Non-pigmented ciliary epithelial cell (primary cell): ENCODE measurements around the gene LRMDA.

Experiments used
- DNase-seq: peaks from one replicate; pipeline ENCODE4 v3.0.0-alpha.2; 2010; ENCODE audit warnings: low read depth

LRMDA gene

DNA sequence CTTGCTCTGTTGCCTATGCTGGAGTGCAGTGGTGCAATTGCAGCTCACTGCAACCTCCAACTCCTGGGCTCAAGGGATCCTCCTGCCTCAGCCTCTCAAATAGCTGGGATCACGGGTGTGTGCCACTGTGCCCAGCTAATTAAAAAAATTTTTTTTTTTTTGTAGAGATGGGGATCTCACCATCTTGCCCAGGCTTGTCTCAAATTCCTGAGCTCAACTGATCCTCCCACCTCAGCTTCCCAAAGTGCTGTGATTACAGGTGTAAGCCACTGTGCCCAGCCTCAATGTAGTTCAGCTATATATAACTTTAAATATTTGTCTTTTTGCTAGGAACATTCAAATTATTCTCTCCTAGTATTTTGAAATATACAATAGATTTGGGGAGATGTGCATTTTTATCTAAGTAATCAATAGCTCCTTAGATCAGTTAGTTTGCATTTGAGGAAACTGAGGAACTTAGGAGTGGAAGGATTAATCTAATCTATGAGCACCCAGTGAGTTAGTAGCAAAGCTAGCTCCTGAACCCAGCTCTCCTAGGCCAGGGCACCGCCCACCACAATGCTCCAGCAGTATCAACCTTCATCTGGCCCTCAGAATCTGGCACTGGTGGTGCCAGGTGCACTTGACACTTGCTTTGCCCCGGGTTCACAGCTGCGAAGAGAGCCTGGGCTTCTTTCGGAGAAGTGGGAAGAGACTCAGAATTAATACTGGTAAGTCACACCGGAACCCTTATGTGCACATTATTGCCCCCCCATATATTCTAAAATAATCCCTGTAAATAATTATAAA is 5.9 kb upstream of the LRMDA start:
- DNase-seq = no peak

DNA sequence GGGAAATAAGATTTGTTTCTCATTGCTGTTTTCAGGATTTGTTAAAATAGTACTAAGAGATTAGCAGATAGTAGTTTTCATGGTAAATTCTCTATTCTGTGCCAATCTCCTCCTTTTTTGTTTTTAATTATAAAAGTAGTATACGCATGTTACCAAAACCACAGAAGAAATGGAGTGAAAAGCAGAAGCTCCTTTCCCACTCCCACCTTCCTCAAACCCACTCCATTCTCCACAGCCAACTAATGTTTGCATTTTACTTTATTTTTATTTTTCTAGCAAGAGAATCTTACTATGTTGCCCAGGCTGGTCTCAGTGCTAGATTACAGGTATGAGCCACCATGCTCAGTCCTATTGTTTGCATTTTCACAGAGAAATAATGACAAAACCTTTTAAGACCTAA is 4.5 kb upstream of the LRMDA start:
- DNase-seq = no peak

DNA sequence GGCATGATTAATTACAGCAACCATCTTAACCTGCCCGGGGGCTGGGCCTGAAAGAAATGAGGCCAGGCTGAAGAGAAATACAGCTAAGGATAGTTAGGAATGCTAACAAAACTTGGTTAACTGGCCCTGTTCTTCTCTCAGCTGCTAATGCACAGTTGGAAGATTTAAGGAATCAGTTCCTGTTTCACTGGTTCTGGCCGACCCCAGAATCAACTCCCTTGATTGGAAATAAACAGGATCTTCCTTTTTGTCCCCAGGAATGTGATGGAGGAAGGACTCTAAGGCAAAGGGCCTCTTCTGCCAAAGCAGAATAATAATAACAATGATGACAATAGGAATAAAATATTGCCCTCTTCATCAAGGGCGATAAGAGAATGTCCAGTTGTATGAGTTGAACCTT is 3.5 kb upstream of the LRMDA start:
- no peak for DNase-seq

DNA sequence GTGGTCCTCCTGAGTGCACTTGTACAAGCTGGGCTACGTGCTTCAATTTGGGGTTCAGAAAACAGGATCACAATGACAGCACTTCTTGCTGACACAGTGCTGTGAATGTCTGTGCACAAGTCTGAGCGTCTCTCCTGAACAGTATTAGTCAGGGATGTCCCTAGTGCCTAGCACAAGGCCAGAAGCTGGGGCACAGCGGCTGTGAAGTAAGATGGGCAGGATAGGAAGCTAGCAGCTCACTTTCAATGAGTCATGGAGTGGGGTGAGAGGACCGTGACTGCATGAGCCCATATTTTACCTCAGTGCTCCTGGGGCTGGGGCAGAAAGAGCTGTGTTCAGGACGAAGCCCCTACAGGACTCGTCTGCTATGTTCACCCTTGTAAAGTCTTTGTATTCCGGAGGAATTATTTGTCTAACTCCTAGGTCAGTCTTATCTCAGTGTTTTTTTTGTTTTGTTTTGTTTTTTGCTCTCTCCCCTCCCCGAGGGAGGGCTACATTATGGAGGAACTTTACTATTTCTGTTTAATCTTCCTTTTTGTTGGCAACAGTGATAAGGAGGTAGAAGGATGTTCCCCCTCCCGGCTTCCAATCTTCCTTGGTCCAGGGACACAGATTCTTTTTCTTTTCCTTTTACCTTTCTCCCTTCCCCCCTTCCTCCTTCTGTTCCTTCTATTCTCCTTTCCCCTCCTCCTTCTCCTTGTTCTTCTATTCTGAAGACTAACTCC is 2.8 kb upstream of the LRMDA start:
- no peak for DNase-seq

DNA sequence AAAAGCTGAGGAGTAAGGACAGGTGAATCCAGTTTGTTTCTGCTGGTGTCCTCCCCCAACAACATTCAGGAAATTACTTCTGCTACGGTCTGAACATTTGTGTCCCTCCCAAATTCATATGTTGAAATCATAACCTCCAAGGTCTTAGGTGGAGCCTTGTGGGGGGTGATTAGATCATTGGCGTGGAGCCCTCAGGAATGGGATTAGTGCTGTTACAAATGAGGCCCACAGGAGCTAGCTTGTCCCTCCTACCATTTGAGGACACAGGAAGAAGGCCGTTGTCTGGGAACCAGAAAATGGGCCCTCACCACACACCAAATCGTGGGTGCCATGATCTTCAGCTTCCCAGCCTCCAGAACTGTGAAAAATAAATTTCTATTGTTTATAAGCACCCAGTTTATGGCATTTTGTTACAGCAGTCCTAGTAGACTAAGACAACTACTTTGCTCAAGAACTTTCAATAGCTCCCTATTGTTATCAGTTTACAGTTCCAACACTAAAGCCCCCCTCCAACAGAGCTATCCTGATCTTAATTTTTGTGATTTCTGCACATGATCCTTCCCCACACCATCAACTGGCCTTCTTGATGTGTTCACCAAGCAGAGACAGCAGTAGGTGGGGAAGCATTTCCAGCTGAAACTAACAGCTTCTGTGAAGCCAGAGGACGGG is 2.1 kb upstream of the LRMDA start:
- no peak for DNase-seq

DNA sequence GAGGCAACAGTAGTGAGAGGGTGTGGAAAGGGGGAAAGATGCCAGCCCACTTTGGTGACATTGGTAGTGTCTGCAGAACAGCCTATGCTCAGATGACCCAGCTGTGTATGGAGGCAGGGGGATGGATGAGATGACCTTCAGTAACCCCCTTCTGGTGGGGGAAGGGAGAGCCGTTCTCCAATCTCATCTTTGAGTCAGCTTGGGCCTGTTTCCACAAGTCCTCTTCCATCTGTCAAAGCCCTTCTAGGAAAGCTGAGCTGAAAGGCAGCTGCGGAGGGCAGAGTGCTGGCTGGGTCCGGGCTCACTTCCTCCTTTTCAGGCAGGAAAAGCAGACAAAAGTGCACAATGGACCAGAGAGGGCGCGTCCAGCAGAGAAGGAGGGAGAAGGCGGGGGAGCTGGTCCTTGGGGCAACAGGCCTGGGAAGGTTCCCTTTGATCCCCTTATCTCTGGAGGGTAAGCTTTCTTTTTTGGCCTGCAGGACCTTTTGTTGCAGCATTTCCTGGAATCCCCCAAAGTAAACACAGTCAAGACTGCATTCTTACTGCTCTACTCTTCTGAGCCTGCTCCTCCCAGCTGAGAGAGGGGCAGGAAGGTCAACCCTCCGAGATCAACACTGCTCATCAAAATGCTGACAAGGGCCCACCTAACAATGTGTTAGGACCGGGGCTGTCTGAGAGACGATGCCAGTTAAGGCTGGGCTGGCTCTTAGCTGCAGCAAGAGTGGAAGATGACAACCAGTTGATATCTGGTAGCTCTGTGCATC is 1.2 kb upstream of the LRMDA start:
- DNase-seq = no peak

DNA sequence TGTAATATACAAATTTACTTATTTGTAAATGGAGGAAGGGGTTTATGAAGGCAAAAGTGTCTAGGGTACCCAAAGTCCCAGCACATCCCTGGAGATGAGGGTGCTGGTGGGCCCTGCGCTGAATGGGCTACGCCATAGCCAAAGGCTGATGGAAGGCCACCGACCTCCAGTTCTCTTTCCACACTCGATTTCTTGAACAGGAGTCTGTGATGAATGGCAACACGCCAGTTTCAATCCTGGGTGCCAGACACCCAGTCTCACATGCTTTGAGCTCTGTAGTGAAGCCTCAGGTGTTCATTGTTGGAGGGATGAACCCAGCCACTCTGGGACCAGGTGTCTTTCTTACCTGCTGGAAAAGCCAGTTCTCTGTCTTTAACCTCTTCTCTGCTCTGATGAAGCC is 752 bp downstream of the LRMDA start:
- DNase-seq = no peak

DNA sequence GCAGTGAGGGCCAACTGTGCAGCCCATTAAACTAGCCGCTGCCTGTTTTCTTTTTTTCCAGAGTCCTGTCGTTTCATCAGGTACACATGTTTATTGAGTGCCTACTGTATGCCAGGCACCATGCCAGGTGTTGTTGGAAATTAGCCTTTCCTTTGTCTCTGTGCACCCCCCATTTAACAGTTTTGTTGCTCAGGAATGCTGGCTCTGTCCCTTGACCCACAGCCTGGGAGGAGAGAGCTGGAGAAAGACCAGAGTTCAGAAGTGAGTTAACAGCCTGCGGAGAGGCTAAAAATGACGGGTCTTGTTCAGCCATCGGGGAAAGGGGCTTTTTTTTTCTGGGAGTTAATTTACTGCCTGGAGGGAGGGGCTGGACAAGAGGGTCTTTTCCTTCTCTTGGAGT is 1.3 kb downstream of the LRMDA start:
- DNase-seq = no peak

DNA sequence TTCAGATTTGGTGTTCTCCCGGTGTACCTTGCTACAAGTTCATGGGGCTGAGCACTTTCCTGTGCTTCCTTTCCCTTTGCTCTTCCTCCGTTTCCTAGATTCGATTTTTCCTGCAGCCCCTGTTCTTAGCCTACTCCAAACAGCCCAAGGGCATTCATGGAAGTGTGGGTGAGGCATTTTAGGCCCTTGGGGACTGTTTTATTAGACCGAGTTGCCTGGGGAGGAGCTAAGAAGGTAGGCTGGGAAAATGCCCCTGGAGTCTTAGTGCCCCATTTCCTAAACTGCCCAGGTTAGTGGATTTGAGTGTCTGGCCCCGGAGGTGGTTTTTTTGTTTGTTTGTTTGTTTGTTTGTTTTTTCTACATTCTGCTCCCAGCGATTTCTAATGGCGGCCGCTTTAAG is 1.8 kb downstream of the LRMDA start:
- no peak for DNase-seq

DNA sequence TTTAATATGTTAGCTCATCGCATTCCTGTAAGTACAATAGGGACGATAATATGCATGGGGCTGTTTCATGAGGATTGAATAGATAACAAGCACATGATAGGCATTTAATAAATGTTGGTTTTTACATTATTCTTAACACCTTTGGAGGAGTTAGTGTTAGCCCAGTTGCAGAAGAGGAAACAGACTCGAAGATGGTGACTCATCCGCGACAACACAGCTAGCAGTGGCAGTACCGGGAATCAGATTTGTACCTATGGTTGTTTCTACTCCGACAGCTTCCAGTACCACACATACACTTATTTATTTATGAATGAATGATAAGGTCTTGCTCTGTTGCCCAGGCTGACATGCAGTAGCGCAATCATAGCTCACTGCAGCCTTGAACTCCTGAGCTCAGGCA is 2.9 kb downstream of the LRMDA start:
- no peak for DNase-seq

DNA sequence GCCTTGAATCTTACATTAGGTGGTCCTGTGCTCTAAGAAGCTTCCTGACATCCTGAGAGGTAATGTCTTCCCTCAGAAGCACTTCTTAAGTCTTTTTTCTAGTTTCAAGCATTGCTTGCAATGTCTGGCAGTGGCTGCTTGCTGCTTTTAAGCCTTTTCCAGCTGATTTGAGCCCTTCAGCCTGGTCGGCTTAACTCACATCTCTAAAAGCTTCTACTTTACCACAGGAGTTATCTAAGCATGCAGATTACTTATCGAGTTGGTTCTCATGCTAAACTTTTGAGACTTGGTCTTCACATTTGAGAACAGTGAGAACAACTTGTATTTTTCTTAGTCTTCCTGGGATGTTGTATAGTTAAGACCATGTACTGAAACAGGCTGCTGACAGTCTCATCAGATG is 3.9 kb downstream of the LRMDA start:
- no peak for DNase-seq

DNA sequence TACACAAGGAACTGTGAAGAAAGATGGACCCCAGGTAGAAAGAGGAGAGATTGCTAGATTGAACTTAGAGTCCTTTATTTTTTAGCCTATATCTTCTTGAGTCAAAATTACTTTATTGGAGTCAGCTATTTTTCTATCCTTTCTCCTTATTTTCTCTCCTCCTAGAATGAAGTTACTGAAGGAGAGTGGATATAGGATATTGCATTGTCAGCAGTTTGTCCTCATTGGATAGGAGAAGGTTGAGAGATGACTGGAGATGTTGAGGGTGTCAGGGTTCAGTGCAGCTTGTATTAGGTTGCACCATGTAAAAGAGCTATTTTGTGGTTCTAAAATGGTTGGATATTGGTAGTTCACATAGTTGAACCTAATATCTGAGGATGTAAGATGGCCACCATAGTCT is 5.5 kb downstream of the LRMDA start:
- DNase-seq = no peak

DNA sequence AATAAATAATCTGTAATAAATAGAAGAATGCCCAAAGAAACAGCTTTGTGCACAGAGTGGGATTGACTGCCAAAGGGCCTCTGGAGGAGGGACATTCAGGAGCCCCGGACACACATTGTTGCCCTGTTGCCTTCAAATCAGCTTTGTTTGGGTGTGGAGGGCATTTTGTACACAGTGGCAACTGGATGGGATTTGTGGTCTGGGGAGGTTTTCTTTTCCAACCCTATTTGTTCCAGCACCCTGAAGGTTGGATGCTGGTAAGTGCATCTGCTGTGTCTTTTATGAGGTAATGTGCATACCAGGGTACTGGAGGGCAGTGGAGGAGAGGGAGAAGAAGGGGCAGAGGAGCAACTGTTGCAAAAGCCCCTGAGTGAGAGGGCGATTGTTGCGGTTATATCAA is 6.3 kb downstream of the LRMDA start:
- DNase-seq = no peak

DNA sequence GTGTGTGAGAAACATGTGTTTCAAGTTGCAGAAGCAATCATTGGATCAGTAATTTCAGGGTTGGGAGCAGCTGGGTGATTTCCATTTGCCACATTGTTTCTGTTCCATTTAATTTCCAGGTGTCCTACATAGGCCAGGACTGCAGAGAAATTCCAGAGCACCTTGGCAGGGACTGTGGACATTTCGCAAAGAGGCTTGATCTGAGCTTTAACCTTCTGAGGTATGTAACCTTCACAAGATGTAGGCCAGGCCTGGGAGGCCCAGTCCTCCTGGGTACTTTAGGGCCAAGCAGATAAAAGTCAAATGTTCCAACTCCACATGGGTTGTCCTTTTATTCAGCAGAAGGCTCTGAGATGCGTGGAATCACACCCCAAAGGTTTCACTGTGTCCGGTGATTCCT is 6.9 kb downstream of the LRMDA start:
- DNase-seq = no peak

DNA sequence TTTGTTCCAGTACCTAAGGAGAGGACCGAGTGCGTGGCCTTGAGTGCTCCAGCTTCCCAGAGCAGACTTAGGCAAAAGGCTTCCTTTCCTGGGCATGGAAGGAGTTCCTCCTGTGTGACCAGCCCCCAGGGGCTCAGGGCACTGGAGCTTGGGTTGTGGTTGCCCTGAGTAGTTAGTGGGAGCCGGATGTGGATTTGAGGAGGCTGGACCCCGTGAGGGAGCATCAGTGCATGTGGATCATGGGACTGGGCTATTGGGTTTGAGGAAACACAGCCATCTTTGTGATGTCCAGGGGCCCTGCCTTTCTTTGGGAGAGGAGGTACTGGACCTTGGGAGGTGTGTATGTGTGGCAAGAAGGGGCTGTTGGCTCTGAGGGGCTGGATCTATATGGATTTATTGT is 8.4 kb downstream of the LRMDA start:
- DNase-seq = no peak

DNA sequence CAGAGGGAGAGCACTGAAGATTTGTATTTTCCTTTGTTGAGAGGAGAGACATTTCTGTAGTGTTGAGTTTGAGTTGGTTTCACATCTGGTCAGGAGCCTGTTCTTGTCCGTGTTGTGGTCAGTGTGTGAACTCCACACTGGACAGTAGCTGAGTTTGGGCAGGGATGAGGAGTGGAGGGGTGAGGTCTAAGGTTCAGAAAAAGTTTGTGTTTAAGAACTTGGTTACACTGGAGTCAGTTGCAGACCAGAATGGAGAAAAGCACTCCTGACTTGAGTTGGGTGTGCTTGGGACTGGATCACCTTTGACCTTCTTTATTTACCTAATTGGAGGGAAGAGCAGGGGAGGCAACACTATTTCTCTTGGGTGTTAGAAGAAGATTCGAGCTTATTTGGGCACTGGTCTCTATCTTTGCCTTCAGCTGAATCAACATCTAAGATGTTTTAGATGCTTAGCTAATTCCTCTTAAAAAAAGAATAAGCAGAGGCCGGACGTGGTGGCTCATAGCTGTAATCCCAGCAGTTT is 8.9 kb downstream of the LRMDA start:
- no peak for DNase-seq

DNA sequence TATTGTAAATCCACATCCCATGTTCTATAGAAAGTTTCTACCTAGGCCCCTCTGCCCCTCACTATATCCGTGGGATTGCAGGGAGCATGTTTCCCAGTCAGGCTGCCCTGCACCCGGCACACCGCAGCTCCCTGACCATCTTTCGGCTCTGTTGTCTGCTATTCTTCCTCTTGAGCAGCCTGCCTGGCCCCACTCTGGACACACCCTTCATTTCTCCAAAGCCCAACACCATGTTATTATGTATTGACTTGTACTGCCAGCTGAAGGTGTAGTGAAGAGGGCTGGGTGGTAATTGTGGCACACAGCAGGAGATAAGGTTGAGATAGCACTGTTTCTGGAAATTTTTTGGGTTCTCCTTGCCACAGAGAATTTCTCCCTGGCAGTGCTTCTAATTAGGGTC is 9.8 kb downstream of the LRMDA start:
- DNase-seq = no peak

DNA sequence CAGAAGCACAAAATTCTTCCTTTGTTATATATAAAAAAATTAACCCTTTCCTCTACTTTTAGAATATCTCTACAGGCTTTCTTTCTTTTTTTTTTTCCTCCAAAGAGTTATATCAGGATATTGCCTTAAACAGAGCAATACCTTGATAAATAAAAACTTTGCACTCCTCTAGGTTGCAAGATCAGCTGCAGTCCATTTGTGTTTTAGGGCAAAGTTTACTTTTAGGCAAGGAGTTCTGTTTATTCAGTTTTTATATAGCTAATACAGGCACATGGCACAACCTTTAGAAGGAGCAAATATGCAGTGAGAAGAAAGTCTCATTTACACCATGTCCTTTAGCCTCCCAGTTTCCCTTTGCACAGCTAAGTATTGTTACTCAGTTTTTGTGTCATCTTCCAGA is 10.3 kb downstream of the LRMDA start:
- DNase-seq = no peak

DNA sequence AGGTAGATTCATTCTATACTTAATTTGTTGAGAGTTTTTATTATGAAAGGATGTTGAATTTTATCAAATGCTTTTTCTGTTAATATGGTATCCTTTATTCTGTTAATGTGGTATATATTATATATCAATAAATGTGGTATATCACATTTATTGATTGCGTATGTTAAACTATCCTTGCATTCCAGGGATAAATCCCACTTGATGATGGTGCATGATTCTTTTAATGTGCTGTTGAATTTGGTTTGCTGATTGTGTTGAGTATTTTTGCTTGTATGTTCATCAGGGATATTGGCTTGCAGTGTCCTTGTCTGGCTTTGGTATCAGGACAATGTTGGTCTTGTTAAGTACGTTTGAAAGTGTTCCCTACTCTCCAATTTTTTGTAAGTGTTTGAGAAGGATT is 11.9 kb downstream of the LRMDA start:
- DNase-seq = no peak

DNA sequence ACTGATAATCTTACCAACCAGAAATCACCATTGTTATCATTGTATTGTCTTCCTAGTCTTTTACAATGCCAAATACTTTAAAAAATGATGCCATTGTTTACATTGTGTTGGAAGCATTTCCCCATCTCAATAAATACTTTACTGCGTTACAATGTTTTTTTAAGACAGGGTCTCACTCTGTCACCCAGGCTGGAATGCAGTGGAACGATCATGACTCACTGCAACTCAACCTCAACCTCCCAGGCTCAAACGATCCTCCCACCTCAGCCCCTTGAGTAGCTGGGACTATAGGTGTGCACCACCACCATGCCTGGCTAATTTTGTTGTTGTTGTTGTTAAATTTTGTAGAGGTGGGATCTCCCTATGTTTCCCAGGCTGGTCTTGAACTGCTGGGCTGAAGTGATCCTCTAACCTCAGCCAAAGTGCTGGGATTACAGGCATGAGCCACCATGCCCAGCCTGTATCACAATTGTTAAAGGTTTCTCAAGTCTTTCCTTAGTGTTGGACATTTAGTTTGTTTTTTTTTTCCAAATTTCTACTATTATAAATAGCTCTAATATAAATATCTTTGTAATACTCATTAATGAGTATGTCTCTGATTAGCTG is 13.5 kb downstream of the LRMDA start:
- no peak for DNase-seq

DNA sequence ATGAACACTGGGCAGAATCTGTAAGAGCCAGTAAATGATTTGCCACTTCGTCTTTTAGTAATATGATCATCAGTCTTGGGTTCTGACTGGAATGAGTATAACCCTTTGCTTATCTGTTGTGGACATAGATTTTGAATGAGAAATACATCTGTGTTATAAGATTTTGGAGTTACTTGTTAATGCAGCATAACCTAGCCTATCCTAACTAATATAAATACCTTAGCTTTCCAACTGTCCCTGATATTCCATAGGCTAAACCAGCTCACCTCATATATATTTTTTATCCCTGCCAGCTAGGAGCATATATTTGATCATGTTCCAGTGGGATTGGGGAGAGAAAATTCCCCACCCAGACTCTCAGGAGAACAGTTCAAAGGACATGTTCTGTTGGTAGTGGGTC is 15.1 kb downstream of the LRMDA start:
- DNase-seq = no peak

DNA sequence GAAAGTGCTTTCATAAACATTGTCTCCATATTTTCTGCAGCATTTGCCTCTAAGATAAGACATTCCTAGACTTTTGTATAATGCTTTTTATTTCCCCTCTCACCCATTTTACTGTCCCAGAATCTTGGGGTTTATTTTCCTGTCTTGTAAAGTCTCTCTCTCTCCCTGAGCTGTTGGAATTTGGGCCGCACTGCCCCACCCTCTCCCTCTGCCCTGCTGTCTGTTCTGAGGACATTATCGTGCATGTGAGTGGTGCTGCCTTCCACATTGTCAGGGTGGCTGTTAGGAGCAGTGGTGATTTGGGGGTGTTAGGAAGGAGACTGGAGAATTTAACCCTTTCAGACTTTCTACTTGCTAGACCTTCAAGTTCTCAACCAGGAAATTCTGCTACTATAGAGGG is 16.7 kb downstream of the LRMDA start:
- no peak for DNase-seq
